NB4 (cell line): ENCODE data around the gene PRMT7.

Experiments used
- DNase-seq: peaks from one replicate; pipeline ENCODE4 v3.0.0; 2010; ENCODE audit warnings: low read depth
- H3K4me3 ChIP-seq: one replicate; pipeline ENCODE4 v1.5.1; 2011; ENCODE audit warnings: mild to moderate bottlenecking, low read depth, low read length, moderate library complexity
- CTCF ChIP-seq: IDR thresholded peaks from one replicate; pipeline ENCODE4 v1.5.1; 2012; ENCODE audit warnings: low read depth, low read length
- MAX ChIP-seq: IDR thresholded peaks from 2 replicates; pipeline ENCODE4 v1.6.1; 2011; ENCODE audit warnings: low read depth, low read length
- MYC ChIP-seq: IDR thresholded peaks from 2 replicates; pipeline ENCODE4 v1.6.1; 2011; ENCODE audit warnings: low read depth, low read length
- POLR2A ChIP-seq: IDR thresholded peaks from 2 replicates; pipeline ENCODE4 v1.6.1; 2011; ENCODE audit warnings: mild to moderate bottlenecking; ENCODE audit not compliant: insufficient read length; ENCODE audit errors: extremely low read depth

The PRMT7 gene

GRCh38 chr16:68367030-68367429 lies 56.2 kb downstream of the PRMT7 start:
- DNase-seq = peak; percentile 87
- peak; percentile 16 for TF ChIP-seq CTCF
- no peak for TF ChIP-seq MYC
- H3K4me3 ChIP-seq = no peak overlapping the region

- no peak for DNase-seq
- TF ChIP-seq CTCF (no peak), MYC (no peak), MAX (no peak), POLR2A (no peak)
- H3K4me3 ChIP-seq = no peak overlapping the region
Observed at GRCh38 chr16:68367440-68367839, 56.6 kb downstream of the PRMT7 start.

GRCh38 chr16:68367891-68368290 lies 57.1 kb downstream of the PRMT7 start:
- H3K4me3 ChIP-seq = no peak overlapping the region
- DNase-seq = no peak
- no peak for TF ChIP-seq POLR2A
- no peak for TF ChIP-seq MYC
- no peak for TF ChIP-seq MAX
- no peak for TF ChIP-seq CTCF

- no peak for DNase-seq
- TF ChIP-seq CTCF = no peak
- TF ChIP-seq MAX = no peak
- no peak for TF ChIP-seq POLR2A
- no peak for TF ChIP-seq MYC
- H3K4me3 ChIP-seq = no peak overlapping the region
Observed at GRCh38 chr16:68368301-68368888, 57.6 kb downstream of the PRMT7 start.

- DNase-seq = peak; percentile 71
- H3K4me3 ChIP-seq = no peak overlapping the region
- TF ChIP-seq MYC = no peak
- TF ChIP-seq POLR2A = no peak
- no peak for TF ChIP-seq CTCF
Observed at GRCh38 chr16:68369168-68369567, 58.3 kb downstream of the PRMT7 start.
